ENCODE measurements around the gene CDC14C. TPM values are rescaled to one million over a fixed set of nuclear protein-coding genes. Genes with fewer than 3 reads are reported as not detected.

Gene CDC14C
- total RNA-seq, 2 donors from 2014 or later, result not detected

- no peaks in the 10 kb centered on the region for H3K4me1 Mint-ChIP-seq
- no peaks in the 10 kb centered on the region for H3K27me3 Mint-ChIP-seq
- no peak overlapping the region for H3K4me3 Mint-ChIP-seq
- ATAC-seq (replicated peaks), result no peak
- H3K9me3 Mint-ChIP-seq, result no peaks in the 10 kb centered on the region
- H3K27ac Mint-ChIP-seq, result no peak overlapping the region
- H3K36me3 Mint-ChIP-seq (ENCODE audit: low read depth), result no peaks in the 10 kb centered on the region
These were observed 14.4 kb downstream of the CDC14C start for GRCh38 chr7:48938539-48939295.

GRCh38 chr7:48943279-48943990 lies 19.1 kb downstream of the CDC14C start:
- no peaks in the 10 kb centered on the region for H3K36me3 Mint-ChIP-seq (ENCODE audit: low read depth)
- no peaks in the 10 kb centered on the region for H3K27me3 Mint-ChIP-seq
- peaks cover 10% of the 10 kb centered on the region for H3K9me3 Mint-ChIP-seq
- no peak for ATAC-seq (replicated peaks)
- no peak overlapping the region for H3K4me3 Mint-ChIP-seq
- H3K27ac Mint-ChIP-seq, result no peak overlapping the region
- H3K4me1 Mint-ChIP-seq, result no peaks in the 10 kb centered on the region

GRCh38 chr7:48955916-48956315 lies 31.6 kb downstream of the CDC14C start:
- ATAC-seq (replicated peaks), result no peak
- no peak overlapping the region for H3K4me3 Mint-ChIP-seq
- H3K9me3 Mint-ChIP-seq, result peaks cover 6% of the 10 kb centered on the region
- H3K27me3 Mint-ChIP-seq, result no peaks in the 10 kb centered on the region
- no peaks in the 10 kb centered on the region for H3K36me3 Mint-ChIP-seq (ENCODE audit: low read depth)
- H3K27ac Mint-ChIP-seq, result no peak overlapping the region
- no peaks in the 10 kb centered on the region for H3K4me1 Mint-ChIP-seq

GRCh38 chr7:48959676-48960075 lies 35.3 kb downstream of the CDC14C start:
- Mint-ChIP-seq H3K27ac (no peak overlapping the region), H3K36me3 (ENCODE audit: low read depth) (no peaks in the 10 kb centered on the region), H3K9me3 (peaks cover 5% of the 10 kb centered on the region), H3K4me3 (no peak overlapping the region), H3K27me3 (no peaks in the 10 kb centered on the region), H3K4me1 (no peaks in the 10 kb centered on the region)
- no peak for ATAC-seq (replicated peaks)

- Mint-ChIP-seq H3K27me3 (no peaks in the 10 kb centered on the region), H3K4me1 (no peaks in the 10 kb centered on the region), H3K4me3 (no peak overlapping the region), H3K9me3 (no peaks in the 10 kb centered on the region), H3K27ac (no peak overlapping the region), H3K36me3 (ENCODE audit: low read depth) (no peaks in the 10 kb centered on the region)
- ATAC-seq (replicated peaks), result no peak
These were observed 38.6 kb downstream of the CDC14C start for GRCh38 chr7:48962821-48963505.

- no peak overlapping the region for H3K4me3 Mint-ChIP-seq
- no peak for ATAC-seq (replicated peaks)
- no peak overlapping the region for H3K27ac Mint-ChIP-seq
- no peaks in the 10 kb centered on the region for H3K9me3 Mint-ChIP-seq
- no peaks in the 10 kb centered on the region for H3K27me3 Mint-ChIP-seq
- H3K4me1 Mint-ChIP-seq, result no peaks in the 10 kb centered on the region
- no peaks in the 10 kb centered on the region for H3K36me3 Mint-ChIP-seq (ENCODE audit: low read depth)
These were observed 39.7 kb downstream of the CDC14C start for GRCh38 chr7:48964074-48964473.

- ATAC-seq (replicated peaks), result no peak
- no peaks in the 10 kb centered on the region for H3K36me3 Mint-ChIP-seq (ENCODE audit: low read depth)
- peaks cover 15% of the 10 kb centered on the region for H3K9me3 Mint-ChIP-seq
- H3K27ac Mint-ChIP-seq, result no peak overlapping the region
- no peaks in the 10 kb centered on the region for H3K27me3 Mint-ChIP-seq
- no peak overlapping the region for H3K4me3 Mint-ChIP-seq
- no peaks in the 10 kb centered on the region for H3K4me1 Mint-ChIP-seq
These were observed 46.8 kb downstream of the CDC14C start for GRCh38 chr7:48971173-48971572.

GRCh38 chr7:48976253-48976652 lies 51.9 kb downstream of the CDC14C start:
- Mint-ChIP-seq H3K9me3 (peaks cover 14% of the 10 kb centered on the region), H3K4me1 (no peaks in the 10 kb centered on the region), H3K27me3 (no peaks in the 10 kb centered on the region), H3K36me3 (ENCODE audit: low read depth) (no peaks in the 10 kb centered on the region), H3K27ac (no peak overlapping the region), H3K4me3 (no peak overlapping the region)
- no peak for ATAC-seq (replicated peaks)

- no peak for ATAC-seq (replicated peaks)
- Mint-ChIP-seq H3K4me1 (no peaks in the 10 kb centered on the region), H3K27me3 (no peaks in the 10 kb centered on the region), H3K36me3 (ENCODE audit: low read depth) (no peaks in the 10 kb centered on the region), H3K4me3 (no peak overlapping the region), H3K27ac (no peak overlapping the region), H3K9me3 (peaks cover 15% of the 10 kb centered on the region)
These were observed 52.5 kb downstream of the CDC14C start for GRCh38 chr7:48976850-48977249.
